HG02610 (cell line): ENCODE measurements around the gene SYT6.
A peak's percentile ranks its signal among the peaks of the same experiment; 100 is the strongest.

Source experiments
- ATAC-seq: cut with Tn5 transposase; IDR thresholded peaks from one replicate; pipeline ENCODE4 v1.9.1; 2021; ENCODE audit warnings: mild to moderate bottlenecking, moderate library complexity; ENCODE audit not compliant: unreplicated experiment

Gene SYT6

GRCh38 chr1:114155706-114156105 lies 2.0 kb upstream of the SYT6 start:
- ATAC-seq = no peak

- ATAC-seq = no peak
Measured at GRCh38 chr1:114154963-114155322, 1.3 kb upstream of the SYT6 start.

DNA sequence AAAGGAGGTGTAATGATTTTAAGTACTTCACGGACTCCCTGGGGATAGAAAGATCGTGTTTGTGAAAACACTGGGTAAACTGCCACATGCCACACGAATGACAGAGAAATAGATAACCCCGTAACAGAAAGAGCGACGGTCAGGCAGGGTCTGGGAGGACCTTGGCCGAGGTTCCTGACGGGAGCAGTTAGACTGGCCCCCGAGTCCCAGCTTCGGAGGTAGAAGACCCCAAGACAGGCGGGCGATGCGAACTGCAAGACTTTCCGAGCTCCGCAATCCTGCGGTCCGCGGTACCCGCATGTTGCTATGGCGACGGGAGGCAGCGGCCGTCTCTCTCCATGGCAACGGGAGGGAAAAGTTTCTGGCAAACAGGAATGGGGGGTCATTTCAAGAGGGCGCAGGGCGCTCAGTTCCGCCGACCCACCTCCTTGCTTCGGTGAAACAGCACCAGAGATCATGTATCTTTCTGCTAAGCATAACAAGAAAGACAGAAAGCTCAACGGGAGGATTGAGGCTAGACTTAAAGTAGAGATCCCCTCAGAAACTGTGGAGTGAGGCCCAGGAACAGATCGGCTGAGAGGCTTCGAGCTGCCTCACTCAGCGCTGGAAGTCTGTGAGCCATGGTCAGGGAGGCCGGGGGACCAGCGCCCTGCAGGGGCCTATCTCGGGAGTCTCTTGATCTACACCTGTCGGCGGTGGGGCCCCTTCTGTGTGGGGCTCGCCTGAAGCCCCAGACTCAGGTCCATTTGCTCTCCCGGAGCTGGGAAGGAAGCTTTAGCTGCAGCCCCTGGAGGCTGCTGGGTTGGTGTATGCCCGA lies 685 bp upstream of the SYT6 start:
- ATAC-seq = no peak

GRCh38 chr1:114152508-114153260 lies 985 bp downstream of the SYT6 start:
- ATAC-seq = no peak

DNA sequence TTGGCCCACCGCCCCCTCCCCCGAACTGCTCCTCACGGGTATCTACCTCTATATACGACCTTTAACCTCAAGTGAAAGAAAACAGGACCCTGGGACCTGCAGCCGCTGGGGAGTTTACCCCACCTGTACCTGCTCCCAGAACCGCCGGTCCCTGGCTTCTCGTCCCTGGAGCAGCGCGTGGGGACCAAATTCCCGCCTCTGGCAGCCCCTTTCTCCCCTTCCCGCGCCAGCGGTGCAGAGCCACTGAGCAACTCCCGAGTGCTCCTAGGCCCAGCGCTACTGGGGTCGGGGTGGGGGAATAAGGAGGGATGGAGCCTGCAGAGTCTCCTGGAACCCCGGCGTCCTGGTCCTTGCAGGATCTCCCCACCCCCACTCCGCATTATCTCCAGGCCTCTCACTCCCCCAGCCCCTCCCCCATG lies 1.6 kb downstream of the SYT6 start:
- no peak for ATAC-seq

- no peak for ATAC-seq
Measured at GRCh38 chr1:114150016-114150415, 3.7 kb downstream of the SYT6 start.

GRCh38 chr1:114149211-114149610 lies 4.5 kb downstream of the SYT6 start:
- ATAC-seq = no peak

DNA sequence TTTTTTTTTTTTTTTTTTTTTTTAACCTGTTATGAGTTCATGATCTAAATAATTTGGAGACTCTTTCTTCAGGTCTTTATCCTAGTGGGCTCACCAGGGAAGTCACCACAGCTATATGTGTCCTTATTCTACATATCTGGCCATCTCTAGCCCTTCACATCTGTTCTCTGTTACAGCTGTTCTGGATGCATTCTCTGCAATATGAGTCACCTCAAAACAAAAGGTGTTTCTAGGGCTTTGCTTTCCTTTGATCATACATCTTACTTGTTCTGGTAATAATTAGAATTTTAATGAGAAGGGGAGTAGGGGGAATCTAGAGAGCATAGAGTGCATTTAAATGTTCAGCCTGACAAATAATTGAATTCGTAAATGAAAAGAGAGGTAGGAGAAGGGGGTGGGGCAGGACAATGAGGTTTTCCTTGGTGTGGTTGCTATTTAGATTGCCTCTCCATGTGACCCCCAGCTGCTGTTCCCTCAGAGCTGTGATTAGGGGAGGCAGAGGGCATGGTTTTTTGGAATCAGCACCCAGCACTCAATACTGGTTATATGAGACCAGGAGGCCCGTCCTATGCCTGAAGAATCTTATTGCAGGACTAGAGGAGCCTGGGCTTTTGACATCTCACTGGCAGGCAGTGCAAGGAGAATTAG lies 8.0 kb downstream of the SYT6 start:
- no peak for ATAC-seq

GRCh38 chr1:114144016-114144415 lies 9.7 kb downstream of the SYT6 start:
- no peak for ATAC-seq

DNA sequence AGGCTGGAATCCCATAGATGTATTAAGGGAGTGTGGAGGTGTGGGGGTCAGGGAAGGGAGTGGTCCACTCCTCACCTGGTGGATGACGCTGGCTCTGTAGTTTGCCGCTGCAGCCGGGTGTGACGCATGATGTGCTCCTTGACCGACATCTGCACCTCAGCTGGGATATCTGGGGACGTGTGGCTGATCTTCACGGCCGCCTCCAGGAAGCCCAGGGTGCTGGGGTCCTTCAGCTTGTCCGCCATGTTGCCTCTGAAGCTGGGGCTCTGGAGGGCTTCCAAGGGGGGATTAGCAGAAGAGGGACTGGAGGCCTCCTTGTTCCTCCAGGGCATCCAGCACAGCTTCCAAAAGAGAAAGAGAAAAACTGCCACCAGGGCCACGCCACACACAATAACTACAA lies 14.1 kb downstream of the SYT6 start:
- ATAC-seq = no peak

GRCh38 chr1:114137497-114137896 lies 16.2 kb downstream of the SYT6 start:
- ATAC-seq = no peak

DNA sequence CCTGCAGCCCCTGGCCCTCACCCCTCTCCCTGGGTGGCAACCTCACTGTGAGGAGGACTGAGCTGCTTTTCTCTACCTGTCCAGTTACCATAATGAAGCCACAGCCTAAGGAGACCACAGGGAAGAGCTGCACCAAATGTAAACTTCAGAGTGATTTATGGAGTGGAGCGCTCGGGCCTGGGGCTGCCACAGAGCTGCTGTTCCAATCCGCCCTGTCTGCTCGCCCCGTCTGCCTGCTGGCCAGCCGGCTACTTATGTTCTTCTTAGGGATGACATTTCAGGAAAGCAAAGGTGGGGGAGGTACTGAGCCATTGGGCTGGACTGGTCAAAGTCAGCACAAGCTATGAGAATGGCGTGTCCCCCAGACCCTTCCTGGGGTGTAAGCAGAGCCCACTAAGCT lies 17.9 kb downstream of the SYT6 start:
- no peak for ATAC-seq

GRCh38 chr1:114134518-114134917 lies 19.2 kb downstream of the SYT6 start:
- no peak for ATAC-seq

DNA sequence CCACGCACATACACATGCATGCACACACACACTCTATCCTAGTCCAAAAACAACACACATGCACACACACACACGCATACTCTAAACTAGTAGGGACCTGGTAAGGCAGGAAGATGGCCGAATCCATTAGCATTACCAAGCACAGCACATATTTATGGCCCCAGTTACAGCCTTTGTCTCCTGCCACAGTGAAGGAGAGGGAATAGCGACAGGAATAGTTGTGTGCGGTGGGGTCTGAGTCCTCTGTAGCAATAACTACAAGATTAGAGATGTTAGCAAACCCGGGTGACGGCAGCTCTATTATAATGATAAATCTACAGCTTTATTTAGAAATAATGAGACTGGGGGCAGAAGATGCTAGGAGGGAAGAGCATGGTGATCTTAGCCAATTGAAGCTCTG lies 20.5 kb downstream of the SYT6 start:
- no peak for ATAC-seq

DNA sequence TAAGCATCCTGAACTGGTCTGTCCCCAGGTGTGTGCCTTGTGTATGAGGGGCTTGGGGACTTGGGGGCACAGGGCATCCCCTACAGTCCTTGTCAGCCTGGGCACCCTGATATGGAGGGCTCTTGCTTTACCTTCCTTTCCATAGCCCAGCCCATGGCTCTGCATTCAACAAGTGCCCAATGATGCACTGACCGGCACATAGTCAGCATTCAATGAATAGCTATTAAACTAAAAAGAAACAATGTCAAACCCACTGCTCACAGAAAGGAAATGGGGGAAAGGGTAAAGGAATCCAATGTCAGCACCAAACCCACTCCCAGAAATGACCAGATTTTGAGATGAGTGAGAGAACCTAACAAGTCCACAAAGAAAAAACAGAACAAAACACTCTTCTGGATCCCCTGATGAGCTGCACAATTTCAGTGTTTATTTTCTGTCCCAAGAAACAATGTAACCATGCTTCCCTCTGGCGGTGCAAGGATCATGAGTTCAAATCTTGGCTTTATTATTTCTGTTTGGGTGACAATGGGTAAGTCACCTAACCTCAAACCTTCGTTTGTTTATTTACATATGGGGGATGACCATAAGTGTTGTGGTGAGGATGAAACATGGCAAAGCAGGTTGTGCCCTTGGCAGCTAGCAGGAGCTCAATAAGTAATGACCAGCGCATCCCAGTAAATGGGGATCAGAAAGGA lies 22.0 kb downstream of the SYT6 start:
- no peak for ATAC-seq

- no peak for ATAC-seq
Measured at GRCh38 chr1:114130846-114131525, 22.7 kb downstream of the SYT6 start.

DNA sequence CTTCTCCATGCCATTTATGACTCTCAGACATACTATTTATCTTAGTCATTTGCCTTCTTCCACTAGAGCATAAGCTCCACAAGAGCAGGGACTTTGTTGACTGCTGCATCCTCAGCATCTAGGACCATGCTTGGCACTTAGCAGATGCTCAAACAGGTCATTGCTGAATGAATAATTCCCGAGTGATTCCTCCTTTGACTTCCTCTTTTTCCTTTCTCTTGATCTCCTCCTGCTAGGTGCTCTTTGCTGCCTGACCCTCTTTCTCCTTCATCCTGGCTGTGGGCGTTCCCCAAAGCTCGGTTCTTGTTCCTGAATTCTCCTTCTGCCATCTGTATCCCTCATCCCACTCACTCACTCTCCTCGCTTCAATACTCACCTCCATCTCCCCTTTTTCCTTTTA lies 23.5 kb downstream of the SYT6 start:
- ATAC-seq = no peak

- ATAC-seq = no peak
Measured at GRCh38 chr1:114128293-114128692, 25.4 kb downstream of the SYT6 start.

DNA sequence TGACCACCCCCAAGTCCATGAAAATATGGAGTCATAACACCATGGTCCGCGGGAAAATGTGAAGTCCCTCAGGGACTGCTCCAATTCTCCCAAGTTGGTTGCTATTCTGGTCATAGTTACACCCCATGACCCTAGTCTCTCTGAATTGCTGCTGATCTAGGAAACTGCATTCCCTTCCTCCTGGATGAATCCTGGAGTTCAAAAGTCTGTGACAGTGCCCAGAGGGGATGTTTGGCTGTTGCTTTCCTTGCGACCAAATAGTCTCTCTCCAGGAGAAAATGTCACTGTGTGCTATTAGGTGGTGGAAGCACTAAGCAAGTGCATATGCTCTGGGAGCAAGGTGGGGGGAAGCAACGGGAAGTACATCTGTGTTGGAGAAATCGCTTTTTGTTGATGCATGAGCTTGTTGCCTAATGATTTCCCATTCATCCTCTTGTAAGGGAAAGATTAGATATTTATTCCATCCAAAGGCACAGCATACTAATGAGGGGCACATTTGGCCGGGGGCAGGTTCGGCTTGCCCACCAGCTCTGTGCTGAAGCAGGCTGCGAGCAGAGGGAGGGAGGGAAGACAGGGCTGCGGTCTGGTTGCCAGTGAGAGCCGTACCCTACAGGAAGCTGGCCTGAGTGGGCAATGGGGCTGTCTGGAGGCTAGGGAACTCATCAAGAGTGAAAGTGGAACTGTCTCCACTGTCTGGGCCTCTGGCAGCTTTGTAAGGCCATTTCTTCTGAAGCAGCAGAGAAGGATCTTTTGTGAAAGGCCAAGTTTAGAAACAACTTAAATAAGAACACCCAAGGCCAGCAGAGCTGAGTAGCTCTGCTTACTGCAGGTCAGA lies 27.2 kb downstream of the SYT6 start:
- ATAC-seq = peak; percentile 87

DNA sequence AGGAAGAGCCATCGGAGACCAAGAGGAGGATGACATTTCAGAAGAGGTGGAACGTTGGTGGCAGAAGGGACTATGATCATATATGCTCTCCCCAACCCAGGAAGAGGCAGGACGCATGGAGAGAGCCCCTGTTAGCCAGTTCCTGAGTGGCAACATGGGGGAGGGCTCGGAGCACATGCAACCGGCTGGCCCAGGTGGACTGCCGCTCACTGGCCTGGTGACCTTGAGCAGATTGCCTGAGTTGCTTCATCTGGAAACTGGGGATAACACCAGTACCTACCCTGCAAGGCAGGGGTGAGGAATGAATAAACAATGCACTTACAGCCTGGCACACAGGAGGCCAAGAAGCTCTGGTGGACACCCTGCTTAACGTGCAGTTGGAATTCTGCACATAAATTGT lies 29.0 kb downstream of the SYT6 start:
- ATAC-seq = no peak
